ENCODE results near the gene DVL3. TPM values are rescaled to one million over a fixed set of nuclear protein-coding genes. Genes with fewer than 3 reads are reported as not detected.

DVL3 gene
- total RNA-seq, 4 donors from 2014 or later: 54.1 to 174 (median 65.7) TPM

DNA sequence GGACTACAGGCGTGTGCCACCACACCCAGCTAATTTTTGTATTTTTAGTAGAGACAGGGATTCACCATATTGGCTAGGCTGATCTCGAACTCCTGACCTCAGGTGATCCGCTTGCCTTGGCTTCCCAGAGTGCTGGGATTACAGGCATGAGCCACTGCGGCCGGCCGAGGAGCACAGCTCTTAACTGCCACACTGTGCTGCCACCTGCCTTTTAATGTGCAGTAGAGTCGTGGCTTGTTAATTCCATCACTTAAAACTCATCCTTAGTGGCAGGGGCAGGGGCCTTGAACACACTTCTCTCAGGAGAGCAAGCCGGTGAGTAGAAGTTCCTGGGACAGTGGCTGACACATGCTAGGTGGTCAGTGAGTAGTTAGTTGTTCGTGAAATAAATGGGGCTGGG is 43.3 kb downstream of the DVL3 start:
- 86 to 100% methylated on average over 1 to 9 of the region's 9 CpGs for WGBS, 2 donors (ENCODE audit: low coverage in 1 of 2)
- H3K9me3 ChIP-seq: no peaks in the 10 kb centered on the region
- peaks cover 0 to 18% (median 7%) of the 10 kb centered on the region in 4 donors for H3K36me3 ChIP-seq
- in situ Hi-C loops (cut with MboI; ENCODE audit: low pct_ligation_motif_present in 1 of 4, low pct_unique_long_range_greater_than_20kb in 1 of 4, low sequenced_read_pairs in 3 of 4): no loop called here
- H3K4me1 ChIP-seq: no peaks in the 10 kb centered on the region
- no peak overlapping the region for H3K4me3 ChIP-seq
- intact Hi-C loops (cut with DNase I; ENCODE audit: low total_unique reads): no loop called here
- no peak for DNase-seq
- H3K27me3 ChIP-seq: no peaks in the 10 kb centered on the region
- no peak overlapping the region for H3K27ac ChIP-seq
- TF ChIP-seq, protein P1, sequence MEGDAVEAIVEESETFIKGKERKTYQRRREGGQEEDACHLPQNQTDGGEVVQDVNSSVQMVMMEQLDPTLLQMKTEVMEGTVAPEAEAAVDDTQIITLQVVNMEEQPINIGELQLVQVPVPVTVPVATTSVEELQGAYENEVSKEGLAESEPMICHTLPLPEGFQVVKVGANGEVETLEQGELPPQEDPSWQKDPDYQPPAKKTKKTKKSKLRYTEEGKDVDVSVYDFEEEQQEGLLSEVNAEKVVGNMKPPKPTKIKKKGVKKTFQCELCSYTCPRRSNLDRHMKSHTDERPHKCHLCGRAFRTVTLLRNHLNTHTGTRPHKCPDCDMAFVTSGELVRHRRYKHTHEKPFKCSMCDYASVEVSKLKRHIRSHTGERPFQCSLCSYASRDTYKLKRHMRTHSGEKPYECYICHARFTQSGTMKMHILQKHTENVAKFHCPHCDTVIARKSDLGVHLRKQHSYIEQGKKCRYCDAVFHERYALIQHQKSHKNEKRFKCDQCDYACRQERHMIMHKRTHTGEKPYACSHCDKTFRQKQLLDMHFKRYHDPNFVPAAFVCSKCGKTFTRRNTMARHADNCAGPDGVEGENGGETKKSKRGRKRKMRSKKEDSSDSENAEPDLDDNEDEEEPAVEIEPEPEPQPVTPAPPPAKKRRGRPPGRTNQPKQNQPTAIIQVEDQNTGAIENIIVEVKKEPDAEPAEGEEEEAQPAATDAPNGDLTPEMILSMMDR (IDR thresholded peaks at IDR 0.05): no peak
- TF ChIP-seq POLR2AphosphoS5 (IDR thresholded peaks at IDR 0.05) (no peak), EP300 (IDR thresholded peaks at IDR 0.05; ENCODE audit: low read depth) (no peak), POLR2A (IDR thresholded peaks at IDR 0.05) (no peak)

GRCh38 chr3:184200825-184201224 is 45.6 kb downstream of the DVL3 start:
- no peaks in the 10 kb centered on the region for H3K9me3 ChIP-seq
- H3K36me3 ChIP-seq: no peaks in the 10 kb centered on the region
- TF ChIP-seq EP300 (IDR thresholded peaks at IDR 0.05; ENCODE audit: low read depth): no peak
- TF ChIP-seq, protein P1 (IDR thresholded peaks at IDR 0.05): no peak
- TF ChIP-seq POLR2AphosphoS5 (IDR thresholded peaks at IDR 0.05): no peak
- no peak for TF ChIP-seq POLR2A (IDR thresholded peaks at IDR 0.05)
- H3K27me3 ChIP-seq: no peaks in the 10 kb centered on the region
- no peak overlapping the region for H3K27ac ChIP-seq
- intact Hi-C loops (cut with DNase I; ENCODE audit: low total_unique reads) (no loop called here), in situ Hi-C loops (cut with MboI; ENCODE audit: low pct_ligation_motif_present in 1 of 4, low pct_unique_long_range_greater_than_20kb in 1 of 4, low sequenced_read_pairs in 3 of 4) (no loop called here)
- no peak for DNase-seq
- H3K4me1 ChIP-seq: no peaks in the 10 kb centered on the region
- H3K4me3 ChIP-seq: no peak overlapping the region

GRCh38 chr3:184203526-184203925 is 48.3 kb downstream of the DVL3 start:
- no peak overlapping the region for H3K27ac ChIP-seq
- no peak for TF ChIP-seq POLR2A (IDR thresholded peaks at IDR 0.05)
- TF ChIP-seq EP300 (IDR thresholded peaks at IDR 0.05; ENCODE audit: low read depth): no peak
- TF ChIP-seq, protein P1 (IDR thresholded peaks at IDR 0.05): no peak
- no peak for TF ChIP-seq POLR2AphosphoS5 (IDR thresholded peaks at IDR 0.05)
- no peaks in the 10 kb centered on the region for H3K4me1 ChIP-seq
- no peaks in the 10 kb centered on the region for H3K9me3 ChIP-seq
- no peak overlapping the region for H3K4me3 ChIP-seq
- WGBS, 2 donors (ENCODE audit: low coverage in 1 of 2): 86 to 88% methylated on average over 7 to 8 of the region's 8 CpGs
- peaks cover 16% of the 10 kb centered on the region for H3K27me3 ChIP-seq
- H3K36me3 ChIP-seq: no peaks in the 10 kb centered on the region
- intact Hi-C loops (cut with DNase I; ENCODE audit: low total_unique reads): no loop called here
- no peak for DNase-seq
- in situ Hi-C loops (cut with MboI; ENCODE audit: low pct_ligation_motif_present in 1 of 4, low pct_unique_long_range_greater_than_20kb in 1 of 4, low sequenced_read_pairs in 3 of 4): no loop called here

GRCh38 chr3:184209146-184209923 is 54.2 kb downstream of the DVL3 start:
- no peak for DNase-seq
- TF ChIP-seq POLR2A (IDR thresholded peaks at IDR 0.05): no peak
- TF ChIP-seq EP300 (IDR thresholded peaks at IDR 0.05; ENCODE audit: low read depth): no peak
- TF ChIP-seq, protein P1 (IDR thresholded peaks at IDR 0.05): no peak
- TF ChIP-seq POLR2AphosphoS5 (IDR thresholded peaks at IDR 0.05): no peak
- H3K36me3 ChIP-seq: no peaks in the 10 kb centered on the region
- no peaks in the 10 kb centered on the region for H3K9me3 ChIP-seq
- H3K27me3 ChIP-seq: peaks cover 16% of the 10 kb centered on the region
- no peak overlapping the region for H3K27ac ChIP-seq
- in situ Hi-C loops (cut with MboI; ENCODE audit: low pct_ligation_motif_present in 1 of 4, low pct_unique_long_range_greater_than_20kb in 1 of 4, low sequenced_read_pairs in 3 of 4) (no loop called here), intact Hi-C loops (cut with DNase I; ENCODE audit: low total_unique reads) (no loop called here)
- no peaks in the 10 kb centered on the region for H3K4me1 ChIP-seq
- H3K4me3 ChIP-seq: no peak overlapping the region
- 52 to 65% methylated on average over 6 to 11 of the region's 11 CpGs for WGBS, 2 donors (ENCODE audit: low coverage in 1 of 2)
